ENCODE measurements around the gene RBFOX2.

GRCh38 chr22:36016684-36017083 lies 11.9 kb downstream of the RBFOX2 start:
- TF ChIP-seq POLR2A (IDR thresholded peaks at IDR 0.05) (no peak), POLR2AphosphoS5 (IDR thresholded peaks at IDR 0.05; ENCODE audit: insufficient read depth in 1 of 2, low read depth in 1 of 2) (no peak), CTCF (IDR thresholded peaks at IDR 0.05) (no peak)
